SW 1271 (cell line): ENCODE measurements around the gene PRPH.
"Not testable (repeated sequence)": the region's sequence is repeated elsewhere in the genome, so short reads cannot be mapped to it uniquely, and the experiment has no call there.

Experiments used
- DNase-seq, 2 experiments: peaks; one replicate each; lab custom pipeline; 2025; lab: John Stamatoyannopoulos, UW

The PRPH gene

DNA sequence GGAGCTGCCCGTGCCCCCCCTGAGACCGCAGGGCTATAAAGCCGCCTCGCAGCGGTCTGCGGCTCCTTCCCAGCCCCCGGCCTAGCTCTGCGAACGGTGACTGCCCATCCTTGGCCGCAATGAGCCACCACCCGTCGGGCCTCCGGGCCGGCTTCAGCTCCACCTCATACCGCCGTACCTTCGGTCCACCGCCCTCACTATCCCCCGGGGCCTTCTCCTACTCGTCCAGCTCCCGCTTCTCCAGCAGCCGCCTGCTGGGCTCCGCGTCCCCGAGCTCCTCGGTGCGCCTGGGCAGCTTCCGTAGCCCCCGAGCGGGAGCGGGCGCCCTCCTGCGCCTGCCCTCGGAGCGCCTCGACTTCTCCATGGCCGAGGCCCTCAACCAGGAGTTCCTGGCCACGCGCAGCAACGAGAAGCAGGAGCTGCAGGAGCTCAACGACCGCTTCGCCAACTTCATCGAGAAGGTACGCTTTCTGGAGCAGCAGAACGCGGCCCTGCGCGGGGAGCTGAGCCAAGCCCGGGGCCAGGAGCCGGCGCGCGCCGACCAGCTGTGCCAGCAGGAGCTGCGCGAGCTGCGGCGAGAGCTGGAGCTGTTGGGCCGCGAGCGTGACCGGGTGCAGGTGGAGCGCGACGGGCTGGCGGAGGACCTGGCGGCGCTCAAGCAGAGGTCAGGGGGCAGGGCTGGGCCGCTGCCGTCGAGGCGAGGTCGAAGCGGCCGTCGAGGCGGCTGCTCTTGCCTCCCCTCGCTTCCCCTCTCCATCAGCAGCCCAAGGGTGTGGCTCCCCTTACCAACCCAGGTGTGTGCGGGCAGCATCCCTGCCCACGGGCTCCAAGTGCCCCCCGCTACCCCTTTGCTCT, at the start of gene PRPH:
TSS of gene PRPH (plus strand) at position 66 of the 855 bp plus-strand sequence. CDS start at position 120, 54 bp downstream.
- DNase-seq = no peak

DNA sequence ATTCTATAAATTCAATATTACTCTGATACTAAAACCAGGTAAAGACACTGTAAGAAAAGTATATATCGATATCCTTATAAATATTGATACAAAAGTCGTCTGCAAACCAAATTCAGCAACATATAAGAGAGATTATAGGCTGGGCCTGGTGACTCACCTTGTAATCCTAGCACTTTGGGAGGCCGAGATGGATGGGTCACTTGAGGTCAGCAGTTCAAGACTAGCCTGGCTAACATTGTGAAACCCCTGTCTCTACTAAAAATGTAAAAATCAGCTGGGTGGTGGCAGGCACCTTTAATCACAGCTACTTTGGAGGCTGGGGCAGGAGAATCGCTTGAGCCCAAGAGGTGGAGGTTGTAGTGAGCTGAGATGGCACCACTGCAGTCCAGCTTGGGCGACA, 43.6 kb upstream of the PRPH start:
- DNase-seq = no peak

DNA sequence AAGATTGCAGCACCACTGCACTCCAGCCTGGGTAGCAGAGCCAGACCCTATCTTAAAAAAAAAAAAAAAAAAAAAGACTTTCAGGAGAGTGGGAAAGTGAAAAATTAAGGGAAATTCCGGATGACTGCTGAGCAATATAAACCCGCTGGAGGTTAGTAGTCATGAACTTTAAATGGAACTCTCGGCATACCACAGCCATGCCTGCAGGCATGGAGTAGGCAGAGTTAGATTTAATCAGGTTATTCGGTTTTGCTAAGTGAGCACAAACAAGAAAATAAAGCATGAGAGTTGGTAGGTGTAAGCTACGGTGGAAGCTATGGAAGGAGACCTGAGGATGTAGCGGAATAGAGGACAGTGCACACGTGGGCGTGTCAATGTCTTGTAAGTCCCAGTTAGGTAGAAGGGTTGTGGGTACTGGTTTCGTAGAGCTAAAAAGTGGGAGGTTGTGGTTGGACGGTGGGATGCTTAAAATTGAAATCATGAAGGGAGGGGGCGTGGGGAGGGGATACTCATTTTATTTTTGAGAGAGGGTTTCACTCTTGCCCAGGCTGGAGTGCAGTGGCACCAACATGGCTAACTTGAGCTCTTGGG, 41.8 kb upstream of the PRPH start:
- no peak for DNase-seq

DNA sequence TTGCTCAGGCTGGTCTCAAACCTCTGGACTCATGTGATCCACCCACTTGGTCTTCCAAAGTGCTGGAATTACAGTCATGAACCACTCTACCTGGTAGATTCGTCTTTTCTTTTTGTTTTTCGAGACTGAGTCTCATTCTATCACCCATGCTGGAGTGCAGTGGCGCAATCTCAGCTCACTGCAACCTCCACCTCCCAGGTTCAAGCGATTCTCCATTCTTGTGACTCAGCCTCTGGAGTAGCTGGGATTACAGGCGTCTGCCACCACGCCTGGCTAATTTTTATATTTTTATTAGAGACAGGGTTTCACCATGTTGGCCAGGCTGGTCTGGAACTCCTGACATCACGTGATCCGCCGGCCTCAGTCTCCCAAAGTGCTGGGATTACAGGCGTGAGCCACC, 39.5 kb upstream of the PRPH start:
- not testable (repeated sequence) for DNase-seq

DNA sequence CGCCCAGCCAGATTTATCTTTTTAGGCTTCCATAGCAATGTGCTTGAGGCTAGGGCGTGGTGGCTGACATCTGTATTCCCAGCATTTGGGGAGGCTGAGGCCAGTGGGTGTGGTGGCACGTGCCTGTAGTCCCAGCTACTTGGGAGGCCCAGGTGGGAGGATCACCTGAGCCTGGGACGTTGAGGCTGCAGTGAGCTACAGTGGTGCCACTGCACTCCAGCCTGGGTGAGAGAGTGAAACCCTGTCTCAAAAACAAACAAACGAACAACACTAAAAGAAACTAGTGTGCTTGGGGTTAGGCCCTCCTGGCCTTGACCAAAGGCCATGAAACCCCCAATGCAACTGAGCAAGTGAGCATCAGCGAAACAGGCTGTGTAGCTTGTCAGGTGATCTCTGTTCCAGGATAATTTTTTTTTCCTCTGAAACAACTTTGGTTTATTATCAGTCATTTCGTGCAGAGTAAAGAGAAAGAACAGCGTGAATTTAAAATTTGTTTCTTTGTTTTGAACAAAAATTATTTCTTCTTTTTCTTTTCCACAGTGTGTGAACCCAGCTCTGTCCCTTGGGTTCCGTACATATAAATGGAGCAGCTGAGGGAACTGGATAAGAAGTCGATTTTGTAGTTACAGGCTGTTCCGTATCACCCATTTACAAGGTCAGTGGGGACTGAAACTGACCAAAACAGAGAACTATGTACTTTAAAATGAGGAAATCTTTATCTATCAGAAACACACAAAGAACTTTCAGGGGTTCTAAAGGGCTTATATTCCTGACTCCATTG, 38.9 kb upstream of the PRPH start:
- DNase-seq = no peak

DNA sequence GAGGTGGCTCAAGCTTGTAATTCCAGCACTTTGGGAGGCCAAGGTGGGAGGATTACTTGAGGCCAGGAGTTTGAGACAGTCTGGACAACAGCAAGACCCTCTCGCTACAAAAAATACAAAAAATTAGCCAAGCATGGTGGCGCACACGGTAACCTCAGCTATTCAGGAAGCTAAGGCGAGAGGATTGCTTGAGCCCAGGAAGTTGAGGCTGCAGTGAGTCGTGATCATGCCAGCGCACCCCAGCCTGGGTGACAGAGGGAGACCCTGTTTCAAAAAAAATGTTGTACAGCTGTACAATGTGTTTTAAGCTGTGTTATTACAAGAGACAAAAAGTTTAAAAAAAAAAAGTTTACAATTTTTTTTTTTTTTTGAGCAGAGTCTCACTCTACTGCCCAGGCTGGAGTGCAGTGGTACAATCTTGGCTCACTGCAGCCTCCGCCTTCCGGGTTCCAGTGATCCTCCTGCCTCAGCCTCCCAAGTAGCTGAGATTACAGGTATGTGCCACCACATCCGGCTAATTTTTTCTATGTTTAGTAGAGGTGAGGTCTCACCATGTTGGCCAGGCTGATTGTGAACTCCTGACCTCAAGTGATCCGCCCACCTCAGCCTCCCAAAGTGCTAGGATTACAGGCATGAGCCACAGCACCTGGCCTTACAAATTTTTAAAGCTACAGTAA, 37.3 kb upstream of the PRPH start:
- DNase-seq = not testable (repeated sequence)

DNA sequence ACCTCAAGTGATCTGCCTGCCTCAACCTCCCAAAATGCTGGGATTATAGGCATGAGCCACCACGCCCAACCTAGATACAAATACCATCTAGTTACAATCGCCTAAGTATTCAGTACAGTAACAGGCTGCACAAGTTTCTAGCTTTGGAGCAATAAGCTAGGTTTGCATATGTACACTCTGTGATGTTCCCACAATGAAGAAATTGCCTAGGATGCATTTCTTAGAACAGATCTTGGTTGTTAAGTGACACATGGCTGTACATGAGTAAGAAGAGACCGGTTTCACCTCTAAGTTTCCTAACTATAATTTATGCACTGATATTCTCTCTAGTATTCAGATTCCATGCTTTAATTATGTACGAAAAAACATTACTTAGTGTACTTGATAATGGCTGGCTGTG, 35.5 kb upstream of the PRPH start:
- no peak for DNase-seq

DNA sequence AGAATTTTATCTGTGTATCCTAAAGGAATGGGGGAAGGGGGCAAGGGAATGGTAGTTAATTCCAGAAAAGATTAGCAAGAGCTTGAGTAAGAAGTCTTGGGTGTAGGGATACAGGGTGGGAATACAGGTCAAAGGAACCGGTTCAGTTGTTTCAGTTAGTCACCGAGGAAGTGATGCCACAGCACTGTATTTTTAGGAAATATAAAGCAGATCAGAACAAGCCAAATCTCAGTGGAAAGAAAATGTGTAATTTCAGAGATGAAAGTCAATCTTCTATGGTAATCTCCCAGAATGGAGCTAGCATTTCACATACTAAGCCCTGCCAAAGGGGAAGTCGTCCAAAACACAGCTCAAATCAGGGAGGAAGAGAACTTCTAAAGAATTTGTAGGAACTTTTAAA, 34.8 kb upstream of the PRPH start:
- DNase-seq = no peak

DNA sequence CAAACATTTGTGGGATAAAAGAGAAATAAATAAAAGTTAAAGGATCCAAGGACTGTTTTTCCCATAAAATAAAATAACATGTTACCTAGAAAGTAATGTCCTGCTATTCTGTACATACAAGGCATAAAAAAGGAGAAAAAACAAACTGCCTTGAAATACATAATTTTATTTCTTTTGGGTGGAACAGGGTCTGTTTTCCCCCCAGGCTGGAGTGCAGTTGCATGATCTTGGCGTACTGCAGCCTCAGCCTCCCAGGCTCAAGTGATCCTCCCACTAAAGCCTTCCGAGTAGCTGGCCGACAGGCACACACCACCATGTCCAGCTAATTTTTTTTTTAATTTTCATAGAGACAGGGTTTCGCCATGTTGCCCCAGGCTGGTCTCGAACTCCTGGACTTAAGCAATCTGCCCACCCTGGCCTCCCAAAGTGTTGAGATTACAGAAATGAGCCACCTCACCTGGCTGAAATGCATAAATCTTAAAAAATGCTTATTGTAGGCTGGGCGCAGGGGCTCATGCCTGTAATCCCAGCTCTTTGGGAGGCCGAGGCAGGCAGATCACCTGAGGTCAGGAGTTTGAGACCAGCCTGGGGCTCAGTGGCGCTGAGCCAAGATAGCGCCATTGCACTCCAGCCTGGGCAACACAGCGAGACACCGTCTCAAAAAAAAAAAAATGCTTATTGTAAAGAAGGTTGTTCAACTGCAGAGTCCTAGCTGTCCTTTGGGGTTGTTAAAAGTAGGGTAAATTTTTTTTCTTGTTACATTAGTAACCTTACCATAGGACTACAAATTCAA, 34.2 kb upstream of the PRPH start:
- DNase-seq = no peak

DNA sequence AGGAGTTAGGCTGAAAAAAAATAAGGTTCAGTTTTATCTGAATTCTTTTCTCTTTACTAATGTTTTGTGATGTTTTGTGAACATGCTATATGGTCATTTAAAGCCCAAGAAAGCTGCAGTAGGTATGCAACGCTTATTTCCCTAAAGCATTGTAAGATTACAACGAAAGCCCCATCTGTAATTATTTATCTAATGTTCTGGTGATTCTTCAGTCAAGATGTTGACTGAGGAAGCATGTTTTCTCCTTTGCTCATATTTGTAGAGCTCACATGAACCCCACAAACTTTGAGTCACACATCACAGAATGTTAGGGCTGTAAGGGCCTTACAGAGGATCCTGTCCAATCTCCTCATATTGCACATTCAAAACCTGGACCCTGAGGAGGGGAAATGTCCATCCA, 33.2 kb upstream of the PRPH start:
- DNase-seq = no peak

DNA sequence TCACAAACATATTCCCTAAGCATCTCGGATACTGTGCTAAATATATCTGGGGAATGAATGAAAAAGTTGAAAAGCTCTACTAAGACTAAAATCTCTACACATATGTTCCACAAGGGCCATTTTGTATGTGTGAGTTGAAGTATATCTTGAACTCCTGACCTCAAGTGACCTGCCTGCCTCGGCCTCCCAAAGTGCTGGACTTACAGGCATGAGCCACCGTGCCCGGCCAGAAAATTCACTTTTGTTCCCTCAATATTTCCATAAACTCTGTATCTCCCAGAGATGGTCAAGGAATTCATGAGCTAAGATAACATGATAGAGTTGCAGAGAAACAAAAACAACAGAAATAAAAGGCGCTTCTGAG, 31.6 kb upstream of the PRPH start:
- no peak for DNase-seq

DNA sequence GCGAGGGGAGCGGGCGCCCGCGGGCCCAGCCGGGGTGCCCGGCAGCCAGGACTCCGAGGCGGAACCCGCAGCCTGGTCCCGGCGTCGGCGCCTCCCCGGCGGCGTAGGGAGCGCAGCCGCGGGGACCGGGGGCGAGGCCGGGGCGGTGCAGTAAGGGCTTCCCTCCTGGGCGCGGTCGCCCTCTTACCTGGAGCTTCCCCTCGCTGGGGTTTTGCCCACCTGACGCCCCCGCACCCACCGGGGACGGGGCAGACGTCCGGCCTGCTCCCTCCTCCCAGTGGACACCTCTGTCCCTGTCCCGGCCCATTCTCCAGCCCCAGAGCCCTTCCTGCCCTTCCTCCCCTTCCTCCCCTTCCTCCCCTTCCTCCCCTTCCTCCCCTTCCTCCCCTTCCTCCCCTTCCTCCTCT, 30.5 kb upstream of the PRPH start:
- DNase-seq = no peak

DNA sequence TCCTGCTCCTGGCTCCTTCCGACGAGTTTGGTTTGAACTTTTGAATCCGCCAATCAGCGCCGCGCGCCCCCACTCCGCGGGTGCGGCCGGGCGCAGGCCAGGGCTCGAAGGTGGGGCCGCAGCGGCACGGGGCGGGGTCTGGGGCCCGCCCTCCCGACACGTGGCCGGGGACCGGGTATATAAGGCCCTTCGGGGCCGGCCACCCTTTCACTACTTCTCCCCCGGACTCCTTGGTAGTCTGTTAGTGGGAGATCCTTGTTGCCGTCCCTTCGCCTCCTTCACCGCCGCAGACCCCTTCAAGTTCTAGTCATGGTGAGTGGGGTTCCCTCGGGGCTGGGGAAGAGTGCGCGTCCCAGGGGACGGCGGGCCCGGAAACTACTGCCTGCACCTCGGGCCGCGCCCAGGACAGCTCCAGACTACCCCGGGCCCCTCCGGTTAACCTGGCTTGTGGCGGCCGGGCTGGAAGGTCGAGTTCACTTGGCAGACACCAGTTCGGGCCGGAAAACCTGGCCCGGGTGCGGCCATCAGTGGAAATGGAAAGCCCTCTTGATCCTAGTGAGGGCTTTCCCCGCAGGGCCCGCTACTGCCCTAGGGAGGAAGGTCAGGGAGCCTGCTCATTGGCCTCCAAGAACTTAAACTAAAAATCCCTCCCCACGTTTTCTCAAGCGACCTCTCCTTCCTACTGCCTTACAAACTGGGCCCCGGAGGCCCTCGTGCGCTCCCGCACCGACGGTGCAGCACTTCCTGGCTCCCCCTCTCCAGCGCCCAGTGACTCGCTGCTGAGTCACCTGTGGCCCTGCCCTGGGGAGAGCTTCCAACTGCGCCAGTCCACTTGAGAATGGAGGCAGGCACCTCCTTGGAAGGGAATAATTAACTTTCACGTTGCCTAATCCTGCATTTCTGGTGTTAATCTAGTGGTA, 29.8 kb upstream of the PRPH start, which contains the start of gene TUBA1C:
TSS of gene TUBA1C (plus strand) at position 210 of the 920 bp plus-strand sequence. CDS start at position 310, 100 bp downstream.
- peak; percentile 76 to 94 for DNase-seq

DNA sequence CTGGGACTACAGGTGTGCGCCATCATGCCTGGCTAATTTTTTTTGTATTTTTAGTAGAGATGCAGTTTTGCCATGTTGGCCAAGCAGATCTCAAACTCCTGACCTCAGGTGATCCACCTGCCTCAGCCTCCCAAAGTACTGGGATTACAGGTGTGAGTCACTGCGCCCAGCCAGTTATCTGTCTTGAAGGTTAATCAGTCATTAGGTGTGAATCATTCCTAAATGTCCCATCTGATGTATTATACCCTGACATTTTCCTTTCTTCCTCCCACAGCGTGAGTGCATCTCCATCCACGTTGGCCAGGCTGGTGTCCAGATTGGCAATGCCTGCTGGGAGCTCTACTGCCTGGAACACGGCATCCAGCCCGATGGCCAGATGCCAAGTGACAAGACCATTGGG, 25.8 kb upstream of the PRPH start:
- DNase-seq = not testable (repeated sequence)

DNA sequence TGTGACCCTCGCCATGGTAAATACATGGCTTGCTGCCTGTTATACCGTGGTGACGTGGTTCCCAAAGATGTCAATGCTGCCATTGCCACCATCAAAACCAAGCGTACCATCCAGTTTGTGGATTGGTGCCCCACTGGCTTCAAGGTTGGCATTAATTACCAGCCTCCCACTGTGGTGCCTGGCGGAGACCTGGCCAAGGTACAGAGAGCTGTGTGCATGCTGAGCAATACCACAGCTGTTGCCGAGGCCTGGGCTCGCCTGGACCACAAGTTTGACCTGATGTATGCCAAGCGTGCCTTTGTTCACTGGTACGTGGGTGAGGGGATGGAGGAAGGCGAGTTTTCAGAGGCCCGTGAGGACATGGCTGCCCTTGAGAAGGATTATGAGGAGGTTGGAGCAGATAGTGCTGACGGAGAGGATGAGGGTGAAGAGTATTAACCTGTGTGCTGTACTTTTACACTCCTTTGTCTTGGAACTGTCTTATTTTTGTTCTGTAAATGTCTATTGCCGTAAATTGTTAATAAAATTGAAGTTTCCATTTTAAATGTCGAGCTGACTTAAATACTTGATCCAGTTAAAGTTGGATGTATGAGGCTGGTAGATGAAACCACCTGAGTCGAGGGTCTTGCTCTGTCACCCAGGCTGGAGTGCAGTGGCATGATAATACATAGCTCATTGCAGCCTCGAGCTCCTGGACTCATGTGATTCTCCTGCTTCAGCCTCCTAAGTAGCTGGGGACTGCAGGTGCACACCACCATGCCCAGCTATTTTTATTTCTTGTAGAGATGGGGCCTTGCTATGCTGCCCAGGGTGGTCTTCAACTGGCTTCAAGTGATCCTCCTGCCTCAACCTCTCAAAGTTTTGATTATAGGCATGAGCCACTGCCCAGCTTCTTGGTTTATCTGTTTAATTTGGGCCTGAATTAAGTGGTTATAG, 21.9 kb upstream of the PRPH start:
- no peak for DNase-seq

DNA sequence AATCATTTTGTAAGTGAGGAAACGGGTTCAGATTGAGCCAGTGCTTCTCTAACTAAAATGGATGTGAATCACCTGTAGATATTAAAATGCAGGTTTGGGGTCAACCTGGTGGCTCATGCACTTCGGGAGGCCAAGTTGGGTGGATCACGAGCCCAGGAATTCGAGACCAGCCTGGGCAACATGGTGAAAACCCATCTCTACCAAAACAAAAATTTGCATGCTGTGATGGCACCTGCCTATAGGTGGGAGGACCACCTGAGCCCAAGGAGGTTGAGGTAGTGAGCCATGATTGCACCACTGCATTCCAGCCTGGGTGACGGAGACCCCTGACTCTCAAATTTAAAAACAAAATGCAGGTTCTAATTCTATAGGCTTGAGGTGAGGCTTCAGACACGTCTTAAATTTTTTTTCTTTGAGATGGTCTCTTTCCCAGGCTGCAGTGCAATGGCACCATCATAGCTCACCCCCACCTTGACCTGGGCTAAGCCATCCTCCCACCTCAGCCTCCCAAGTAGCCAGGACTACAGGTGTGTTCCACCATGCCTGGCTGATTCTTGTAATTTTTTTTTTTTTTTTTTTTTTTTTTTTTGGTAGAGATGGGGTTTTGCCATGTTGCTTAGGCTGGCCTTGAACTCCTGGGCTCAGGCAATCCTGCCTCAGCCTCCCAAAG, 21.1 kb upstream of the PRPH start:
- DNase-seq = no peak

DNA sequence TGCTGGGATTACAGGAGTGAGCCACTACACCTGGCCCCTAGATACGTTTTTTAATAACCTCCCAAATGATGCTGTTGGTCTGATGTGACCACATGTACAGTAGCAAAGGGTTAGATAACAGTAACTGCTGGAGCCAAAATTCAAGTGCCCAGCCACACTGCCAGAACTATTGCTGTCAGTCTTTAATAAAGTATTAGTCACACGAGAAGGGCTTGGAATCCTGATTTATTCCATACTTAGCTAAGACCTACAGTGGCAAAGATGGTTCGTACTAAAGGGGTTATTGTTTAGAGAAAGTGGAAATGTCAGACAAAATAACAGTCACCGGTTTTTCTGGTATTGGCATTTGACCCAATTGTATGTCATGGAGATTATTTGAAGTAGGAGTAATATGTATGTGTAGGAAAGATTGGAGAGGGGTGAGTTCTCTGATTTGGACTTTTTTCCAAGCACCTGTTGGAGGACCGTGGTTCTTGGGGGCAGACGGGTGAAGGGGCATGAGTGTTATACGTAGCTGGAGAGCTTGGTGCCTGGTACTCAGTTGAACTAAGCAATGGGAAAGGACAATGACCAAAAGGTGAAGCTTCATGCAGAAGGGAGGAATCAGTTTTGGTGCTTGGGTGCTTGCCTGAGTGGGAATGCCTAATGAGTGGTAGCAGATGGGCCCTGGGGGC, 20.4 kb upstream of the PRPH start:
- peak in 1 of 2 experiments; percentile 20 for DNase-seq
